ENCODE measurements around the gene WDR1. TPM values are rescaled to one million over a fixed set of nuclear protein-coding genes. Genes with fewer than 3 reads are reported as not detected.
"Not testable (repeated sequence)": the region's sequence is repeated elsewhere in the genome, so short reads cannot be mapped to it uniquely, and the experiment has no call there.

The WDR1 gene
- total RNA-seq, 1 donor from 2014 or later: 385 TPM

DNA sequence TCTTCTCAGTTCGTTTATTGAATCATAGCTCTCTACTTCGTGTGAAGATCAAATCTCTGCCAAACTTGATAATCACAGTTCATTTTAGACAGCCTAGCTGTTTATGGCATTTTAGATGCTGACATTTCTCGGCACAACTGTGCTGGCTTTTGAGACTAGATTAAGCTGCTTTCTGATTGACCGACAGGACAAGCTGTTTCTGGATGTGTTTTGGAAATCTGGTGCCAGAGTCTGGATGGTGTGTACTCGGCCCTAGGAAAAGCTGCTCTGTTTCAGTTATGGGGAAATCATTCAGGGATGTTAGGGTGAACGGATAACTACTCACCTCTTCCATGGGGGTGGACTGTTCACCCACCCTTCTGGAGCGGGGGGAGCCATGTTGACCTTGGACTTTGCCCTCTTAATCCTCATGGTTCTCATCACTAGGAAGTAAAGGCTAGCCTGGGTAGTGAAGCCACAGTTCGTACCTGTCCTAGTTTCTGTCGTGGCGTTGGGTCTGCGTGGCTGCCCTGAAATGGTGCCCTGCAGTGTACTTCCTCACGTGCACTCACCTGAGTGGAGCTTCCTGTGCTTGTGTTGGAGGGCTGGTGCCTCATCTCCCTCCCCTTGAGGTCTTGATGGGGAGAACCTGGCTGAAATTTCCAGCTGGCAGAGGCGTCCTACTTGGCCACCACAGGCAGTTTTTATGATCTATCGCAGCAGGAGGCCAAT is 13.7 kb upstream of the WDR1 start:
- DNase-seq (ENCODE audit: low spot score): no peak

- no peak for DNase-seq (ENCODE audit: low spot score)
Observed at GRCh38 chr4:10129196-10130177, 12.9 kb upstream of the WDR1 start.

GRCh38 chr4:10128761-10129160 is 12.2 kb upstream of the WDR1 start:
- DNase-seq (ENCODE audit: low spot score): no peak

- DNase-seq (ENCODE audit: low spot score): not testable (repeated sequence)
Observed at GRCh38 chr4:10127531-10127930, 10.9 kb upstream of the WDR1 start.

DNA sequence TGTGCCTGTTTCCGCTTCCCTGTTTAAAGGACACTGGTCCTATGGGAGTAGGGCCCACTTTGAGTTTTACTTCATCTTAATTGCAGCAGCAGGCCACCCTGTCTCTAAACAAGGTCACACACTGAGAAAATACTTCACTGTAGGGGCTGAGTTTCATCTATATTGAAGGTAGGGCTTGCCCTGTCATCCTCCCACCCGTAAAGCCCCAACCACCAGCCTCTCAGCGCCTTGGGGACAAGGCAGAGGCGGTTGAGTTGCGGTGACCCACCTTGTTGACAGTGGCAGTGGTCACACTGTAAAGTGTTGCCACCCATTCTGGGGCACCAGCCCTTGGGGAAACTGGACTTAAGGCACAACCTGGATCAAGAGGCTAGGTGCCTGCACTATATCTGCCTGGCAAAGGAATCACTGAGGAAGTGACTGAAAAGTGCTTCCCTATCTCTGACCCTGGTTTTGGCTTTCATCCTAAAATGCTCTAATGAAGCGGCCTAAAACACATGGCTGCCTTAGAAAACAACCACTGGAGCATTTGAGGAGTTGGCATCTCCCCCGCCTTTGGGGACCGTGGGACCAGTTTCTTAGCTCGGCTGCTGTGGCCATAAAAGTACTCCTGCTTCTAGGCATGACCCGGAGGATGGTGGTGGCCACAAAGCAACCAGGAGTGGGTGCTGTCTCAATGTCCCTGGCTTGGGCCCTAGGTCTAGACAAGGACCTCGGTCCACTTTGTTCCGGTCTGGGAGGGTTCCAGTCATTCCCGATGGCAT is 7.8 kb upstream of the WDR1 start:
- DNase-seq (ENCODE audit: low spot score): no peak

DNA sequence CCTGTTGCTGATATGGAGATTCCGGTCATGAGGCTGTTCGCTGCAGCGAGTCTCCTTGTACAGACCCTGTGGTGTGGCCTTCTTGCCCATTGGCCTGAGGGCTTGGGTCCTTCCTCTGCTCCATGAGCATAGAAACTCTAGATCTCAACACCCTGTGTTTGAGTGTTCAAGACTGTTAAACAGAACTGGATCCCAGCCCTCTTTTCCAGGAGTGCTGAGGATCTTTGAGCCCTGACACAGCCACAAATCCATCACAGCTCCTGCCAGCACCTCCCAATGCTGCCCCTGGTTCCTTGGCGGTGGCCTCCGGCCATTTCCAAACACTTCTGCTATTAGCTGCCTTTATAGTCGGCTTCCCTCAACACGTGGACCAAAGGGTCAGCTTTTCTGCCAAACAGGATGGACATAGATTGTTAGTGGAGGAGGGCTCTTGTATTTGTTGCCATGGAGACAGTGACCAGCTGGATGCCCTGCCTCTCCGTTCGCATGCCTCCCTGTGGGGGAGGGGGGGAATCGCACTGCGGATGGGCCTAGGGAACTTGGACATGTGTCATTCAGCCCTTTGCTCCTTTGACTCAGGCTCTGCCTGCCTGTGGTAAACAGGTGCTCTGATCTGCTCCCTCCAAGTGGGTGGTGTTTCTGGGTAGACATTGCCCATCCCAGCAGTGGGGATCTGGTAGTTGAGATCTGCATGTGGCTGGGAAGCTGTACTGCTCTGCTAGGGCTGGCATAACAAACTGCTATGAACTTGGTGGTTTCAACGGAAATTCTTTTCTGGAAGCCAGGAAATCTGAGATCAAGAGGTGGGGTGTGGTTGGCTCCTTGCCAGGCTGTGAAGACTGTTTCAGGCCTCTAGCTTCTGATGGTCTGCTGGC is 6.9 kb upstream of the WDR1 start:
- DNase-seq (ENCODE audit: low spot score): no peak

- DNase-seq (ENCODE audit: low spot score): no peak
Observed at GRCh38 chr4:10122236-10122932, 5.8 kb upstream of the WDR1 start.

DNA sequence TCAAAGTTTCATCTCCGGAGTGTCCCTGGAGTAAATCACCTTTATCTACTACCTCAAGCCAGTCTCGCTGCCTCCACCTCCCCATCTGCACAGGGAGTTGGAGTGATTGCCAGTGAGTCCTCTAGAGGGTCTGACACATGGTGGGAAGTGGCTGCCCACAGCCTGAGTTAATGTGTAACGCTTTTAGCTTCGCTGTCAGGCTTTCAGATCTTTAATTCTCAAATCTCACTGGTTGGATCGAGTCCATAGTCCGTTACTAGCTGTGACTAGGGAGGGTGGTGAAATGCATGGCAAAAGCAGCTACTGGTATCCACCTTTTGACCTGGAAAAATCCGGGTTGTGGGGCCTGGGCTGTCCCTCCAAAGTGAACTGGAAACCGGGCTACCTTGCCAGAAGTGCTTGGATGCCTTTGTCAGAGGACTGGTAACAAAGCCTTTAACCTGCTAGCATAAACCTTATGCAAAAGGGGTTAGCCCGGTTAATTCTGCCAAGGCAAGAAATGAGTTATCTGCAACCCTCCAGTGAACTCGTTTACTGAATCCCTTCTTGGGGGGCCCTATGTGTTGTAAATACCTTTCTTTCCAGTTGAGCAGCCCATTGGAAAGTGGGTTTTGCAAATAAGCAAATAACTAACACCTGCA is 5.1 kb upstream of the WDR1 start:
- DNase-seq (ENCODE audit: low spot score): no peak

- DNase-seq (ENCODE audit: low spot score): no peak
Observed at GRCh38 chr4:10120943-10121567, 4.5 kb upstream of the WDR1 start.

DNA sequence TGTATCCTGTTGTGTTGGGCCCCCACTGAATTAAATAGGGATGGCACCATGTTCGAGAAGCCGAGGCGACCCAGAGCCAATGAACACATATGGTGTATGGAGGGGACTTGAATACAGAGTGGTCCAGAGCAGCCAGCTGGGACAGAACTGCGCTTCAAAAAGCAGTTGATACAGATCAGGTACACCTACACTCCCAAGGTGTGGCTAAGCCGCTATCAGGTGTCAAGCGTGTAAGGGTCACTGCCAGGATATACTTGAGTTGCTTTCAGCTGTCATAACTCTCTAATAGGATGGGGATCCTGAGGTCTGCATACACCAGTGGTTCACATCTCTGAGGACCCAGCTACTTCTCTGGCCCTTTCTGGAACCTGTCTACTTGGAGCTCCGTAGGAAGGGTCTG is 3.2 kb upstream of the WDR1 start:
- DNase-seq (ENCODE audit: low spot score): no peak

- no peak for DNase-seq (ENCODE audit: low spot score)
Observed at GRCh38 chr4:10119278-10119677, 2.7 kb upstream of the WDR1 start.

DNA sequence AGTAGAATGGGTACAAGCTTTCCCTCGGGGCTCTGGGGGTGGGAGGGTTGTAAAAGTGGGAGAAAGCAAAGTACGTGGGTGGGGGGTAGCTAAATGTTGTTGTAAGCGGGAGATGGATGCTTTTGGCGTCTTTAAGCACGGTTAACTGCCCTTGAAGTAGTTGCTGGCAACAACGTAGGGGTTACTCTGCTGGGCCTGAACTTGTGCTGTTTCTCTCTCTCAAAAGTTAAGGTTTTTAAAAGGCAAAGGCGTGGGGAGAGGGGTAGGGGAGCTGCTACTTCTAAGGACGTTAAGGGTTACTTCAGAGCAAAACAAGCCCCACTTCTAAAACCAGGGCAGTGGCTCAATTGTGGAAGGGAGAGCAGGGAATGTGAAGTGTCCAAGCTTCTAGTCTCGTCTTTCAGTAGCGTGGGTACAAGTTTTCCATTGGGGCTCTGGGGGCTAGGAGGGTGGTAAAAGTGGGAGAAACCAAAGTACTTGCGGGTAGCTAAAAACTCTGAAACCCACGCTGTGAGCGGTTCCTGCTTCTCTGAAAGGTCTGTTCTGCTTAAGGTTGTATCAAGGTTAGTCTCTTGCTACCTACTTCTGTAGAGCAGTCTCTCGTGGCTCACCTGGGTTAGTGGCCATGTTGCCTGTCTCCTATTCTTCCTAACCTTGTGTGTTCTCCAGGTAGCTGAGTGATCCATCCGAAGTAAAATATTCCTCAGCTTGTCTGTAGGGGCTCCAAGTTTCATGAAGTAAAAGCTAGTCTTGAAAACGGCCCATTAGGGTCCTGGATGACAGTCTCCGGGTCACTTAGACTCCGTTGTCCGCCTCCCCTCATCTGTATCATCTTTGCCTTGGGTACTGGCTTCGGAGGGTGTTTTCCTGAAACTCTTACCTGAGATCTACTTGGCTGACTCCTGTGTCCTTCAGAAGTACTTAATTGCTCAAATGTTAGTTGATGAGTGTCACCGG is 1.7 kb upstream of the WDR1 start:
- DNase-seq (ENCODE audit: low spot score): no peak

DNA sequence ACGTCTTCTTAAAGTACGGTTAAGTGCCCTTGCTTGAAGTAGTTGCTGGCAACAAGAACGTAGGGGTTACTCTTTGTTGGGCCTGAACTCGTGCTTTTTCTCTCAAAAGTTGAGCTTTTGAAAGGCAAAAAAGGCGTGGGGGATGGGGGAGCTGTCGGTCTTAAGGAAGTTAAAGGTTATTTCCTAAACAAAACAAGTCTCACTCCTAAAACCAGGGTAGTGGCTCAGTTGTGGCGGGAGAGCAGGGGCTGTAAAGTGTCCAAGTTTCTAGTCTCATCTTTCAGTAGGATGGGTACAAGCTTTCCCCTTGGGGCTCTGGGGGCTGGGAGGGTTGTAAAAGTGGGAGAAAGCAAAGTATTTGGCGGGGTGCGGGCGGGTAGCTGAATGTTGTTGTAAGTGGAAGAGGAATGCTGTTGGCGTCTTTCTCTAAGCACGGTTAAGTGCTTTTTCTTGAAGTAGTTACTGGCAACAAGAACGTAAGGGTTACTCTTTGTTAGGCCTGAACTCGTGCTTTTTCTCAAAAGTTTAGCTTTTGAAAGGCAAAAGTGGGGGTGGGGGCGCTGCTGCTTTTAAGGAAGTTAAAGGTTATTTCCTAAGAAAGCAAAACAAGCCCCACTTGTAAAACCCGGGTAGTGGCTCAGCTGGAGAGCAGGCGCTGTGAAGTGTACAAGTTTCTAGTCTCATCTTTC is 904 bp upstream of the WDR1 start:
- no peak for DNase-seq (ENCODE audit: low spot score)

DNA sequence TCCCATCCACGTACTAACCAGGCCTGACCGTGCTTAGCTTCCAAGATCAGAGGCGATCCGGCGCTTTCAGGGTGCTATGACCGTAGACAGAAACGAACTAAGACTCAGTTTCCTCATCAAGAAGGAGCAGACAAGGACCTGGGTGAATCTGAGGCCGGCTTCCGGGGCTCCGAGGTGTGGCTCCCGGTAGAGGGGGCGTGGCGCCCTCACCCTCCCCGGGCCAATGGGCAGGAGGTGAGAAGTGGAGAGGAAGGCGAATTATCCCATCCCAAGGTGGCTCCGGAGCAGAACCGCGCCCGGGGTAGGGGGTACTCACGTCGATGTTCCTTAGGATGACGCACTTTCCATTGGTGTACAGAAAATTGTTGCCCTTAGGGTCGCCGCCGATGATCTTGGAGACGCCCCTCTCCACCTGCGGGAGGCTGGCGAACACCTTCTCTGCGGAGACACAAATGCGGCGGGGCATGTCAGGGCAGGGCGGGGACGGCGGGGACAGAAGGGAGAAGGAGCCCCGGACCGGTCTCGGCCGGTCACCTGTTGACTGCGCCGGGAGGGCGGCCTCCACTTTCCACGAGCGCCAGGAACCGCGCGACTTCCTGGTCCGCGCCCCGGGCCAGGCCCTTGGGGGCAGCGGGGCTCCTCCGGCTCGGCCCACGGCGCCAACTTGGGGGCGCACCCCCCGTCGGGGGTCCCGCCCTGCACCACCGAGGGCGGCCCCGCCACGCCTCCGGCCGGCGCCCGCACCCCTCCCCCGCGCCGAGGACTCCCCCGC is 616 bp downstream of the WDR1 start:
- peak; percentile 81 for DNase-seq (ENCODE audit: low spot score)

- DNase-seq (ENCODE audit: low spot score): no peak
Observed at GRCh38 chr4:10115271-10115796, 1.3 kb downstream of the WDR1 start.

DNA sequence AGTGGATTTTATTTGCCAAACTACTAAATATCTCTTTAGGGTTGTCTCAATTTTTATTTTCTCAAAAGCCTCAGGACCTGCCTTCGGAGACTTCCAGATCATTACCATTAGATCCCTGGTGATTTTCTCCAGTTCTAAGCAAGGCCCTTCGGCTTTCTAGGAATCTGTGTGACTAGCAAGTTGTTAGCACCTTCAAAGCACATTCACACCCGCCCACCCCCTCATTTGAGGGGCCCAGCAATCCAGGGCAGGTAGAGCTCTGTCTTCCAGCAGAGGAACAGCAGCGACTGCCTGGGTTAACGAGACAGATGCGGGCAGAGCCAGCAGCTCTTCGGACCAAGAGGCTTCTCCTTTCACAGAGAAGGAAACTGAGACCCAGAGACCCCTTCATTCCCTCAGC is 2.0 kb downstream of the WDR1 start:
- DNase-seq (ENCODE audit: low spot score): no peak

GRCh38 chr4:10114147-10114546 is 2.5 kb downstream of the WDR1 start:
- DNase-seq (ENCODE audit: low spot score): no peak
